UCSD-AML1 (cell line): ENCODE results near the gene ZNF385A.

Source experiments
- DNase-seq: peaks from one replicate; lab custom pipeline; 2025; ENCODE audit not compliant: unreplicated experiment; lab: John Stamatoyannopoulos, UW

Gene ZNF385A

GRCh38 chr12:54376596-54376995 is 7.9 kb downstream of the ZNF385A start:
- no peak for DNase-seq

- DNase-seq = no peak
Observed at GRCh38 chr12:54375259-54375579, 9.3 kb downstream of the ZNF385A start.

GRCh38 chr12:54374562-54375258 is 9.8 kb downstream of the ZNF385A start:
- no peak for DNase-seq

- DNase-seq = no peak
Observed at GRCh38 chr12:54373649-54374561, 10.6 kb downstream of the ZNF385A start.

- no peak for DNase-seq
Observed at GRCh38 chr12:54372113-54372806, 12.3 kb downstream of the ZNF385A start.

- DNase-seq = peak; percentile 65
Observed at GRCh38 chr12:54371328-54372112, 13.0 kb downstream of the ZNF385A start.

- no peak for DNase-seq
Observed at GRCh38 chr12:54370171-54370730, 14.3 kb downstream of the ZNF385A start.

- no peak for DNase-seq
Observed at GRCh38 chr12:54369597-54370131, 14.9 kb downstream of the ZNF385A start.

GRCh38 chr12:54368709-54369596 is 15.6 kb downstream of the ZNF385A start:
- peak; percentile 90 for DNase-seq

- no peak for DNase-seq
Observed at GRCh38 chr12:54368025-54368708, 16.4 kb downstream of the ZNF385A start.

GRCh38 chr12:54364413-54364812 is 20.1 kb downstream of the ZNF385A start, which contains the start of gene GPR84:
Gene GPR84, minus strand, starts transcription at chr12:54364486. Its CDS starts 635 bp downstream, at chr12:54363851.
- DNase-seq = no peak

GRCh38 chr12:54363618-54364017 is 20.9 kb downstream of the ZNF385A start:
- DNase-seq = no peak

- DNase-seq = no peak
Observed at GRCh38 chr12:54363047-54363446, 21.5 kb downstream of the ZNF385A start.

- DNase-seq = peak; percentile 63
Observed at GRCh38 chr12:54360717-54361456, 23.6 kb downstream of the ZNF385A start.

GRCh38 chr12:54359762-54360351 is 24.7 kb downstream of the ZNF385A start:
- no peak for DNase-seq

GRCh38 chr12:54358945-54359761 is 25.4 kb downstream of the ZNF385A start:
- DNase-seq = peak; percentile 85
